ENCODE results near the gene CEP68. TPM values are rescaled to one million over a fixed set of nuclear protein-coding genes. Genes with fewer than 3 reads are reported as not detected.

The CEP68 gene
- polyA plus RNA-seq, 1 of the 3 experiments (the other 2 are of a cell fraction) = 6.2 TPM

GRCh38 chr2:65093211-65093610 lies 37.0 kb downstream of the CEP68 start:
- Histone ChIP-seq H3K27ac (ENCODE audit: low read depth in 2 of 2, low read length in 1 of 2) (no peak overlapping the region), H3K9me2 (no peaks in the 10 kb centered on the region), H4K20me1 (ENCODE audit: insufficient read depth) (peaks cover 97% of the 10 kb centered on the region), H3K4me2 (no peak overlapping the region), H3K9me3 (no peaks in the 10 kb centered on the region), H3K79me2 (ENCODE audit: insufficient read depth) (peaks cover 98% of the 10 kb centered on the region), H3K4me1 (ENCODE audit: control insufficient read depth in 1 of 2, insufficient read depth in 2 of 2, low read depth in 1 of 2, low read length in 1 of 2) (no peaks in the 10 kb centered on the region; a peak in 1 of 4 replicates), H2AFZ (ENCODE audit: low read depth) (no peak overlapping the region), H3K4me3 (ENCODE audit: low read depth in 2 of 2, low read length in 1 of 2) (no peak overlapping the region), H3K36me3 (replicated peaks in 1 of 2; ENCODE audit: control insufficient read depth in 1 of 2, insufficient read depth in 2 of 2, low read length in 1 of 2) (peaks cover 36 to 64% of the 10 kb centered on the region in 2 experiments), H3K27me3 (ENCODE audit: insufficient read depth) (no peaks in the 10 kb centered on the region), H3K9ac (no peak overlapping the region), H3F3A (replicated peaks; ENCODE audit: insufficient read depth) (peaks cover 19% of the 10 kb centered on the region)
- CTCF ChIA-PET = no interaction called here
- no peak for DNase-seq
- TF ChIP-seq EP300 (IDR thresholded peaks at IDR 0.05; ENCODE audit: borderline replicate concordance in 1 of 2, low read depth in 1 of 2, low read length in 1 of 2) (no peak), MEF2A (IDR thresholded peaks at IDR 0.05; ENCODE audit: borderline replicate concordance, low read depth) (no peak), SMC3 (IDR thresholded peaks at IDR 0.05; ENCODE audit: low read depth, low read length) (no peak), REST (IDR thresholded peaks at IDR 0.05; ENCODE audit: low read depth, low read length) (no peak), TEAD4 (IDR thresholded peaks at IDR 0.05; ENCODE audit: borderline replicate concordance, insufficient read depth) (no peak), YY1 (IDR thresholded peaks at IDR 0.05; ENCODE audit: low read depth) (no peak), POLR2AphosphoS5 (IDR thresholded peaks at IDR 0.05; ENCODE audit: low read depth, low read length) (no peak)
- POLR2A ChIA-PET = no interaction called here

- no peak for DNase-seq
- Histone ChIP-seq H3K27ac (ENCODE audit: low read depth in 2 of 2, low read length in 1 of 2) (0 out of 4 replicates have a peak overlapping the region, but pooled peaks of 1 of the 2 experiments have one; percentile 0), H2AFZ (ENCODE audit: low read depth) (no peak overlapping the region), H3F3A (replicated peaks; ENCODE audit: insufficient read depth) (peaks cover 15% of the 10 kb centered on the region), H3K27me3 (ENCODE audit: insufficient read depth) (no peaks in the 10 kb centered on the region), H3K4me1 (ENCODE audit: control insufficient read depth in 1 of 2, insufficient read depth in 2 of 2, low read depth in 1 of 2, low read length in 1 of 2) (no peaks in the 10 kb centered on the region; a peak in 1 of 4 replicates), H3K9me2 (no peaks in the 10 kb centered on the region), H3K9ac (no peak overlapping the region), H3K9me3 (no peaks in the 10 kb centered on the region), H3K4me3 (ENCODE audit: low read depth in 2 of 2, low read length in 1 of 2) (no peak overlapping the region), H3K79me2 (ENCODE audit: insufficient read depth) (peaks cover 100% of the 10 kb centered on the region), H3K36me3 (replicated peaks in 1 of 2; ENCODE audit: control insufficient read depth in 1 of 2, insufficient read depth in 2 of 2, low read length in 1 of 2) (peaks cover 31 to 71% of the 10 kb centered on the region in 2 experiments), H4K20me1 (ENCODE audit: insufficient read depth) (peaks cover 99% of the 10 kb centered on the region), H3K4me2 (no peak overlapping the region)
- ChIA-PET CTCF (no interaction called here), POLR2A (no interaction called here)
- no peak for TF ChIP-seq REST (IDR thresholded peaks at IDR 0.05; ENCODE audit: low read depth, low read length)
- no peak for TF ChIP-seq RCOR1 (IDR thresholded peaks at IDR 0.05; ENCODE audit: low read length)
- no peak for TF ChIP-seq GATA2 (CRISPR knock-in tag; IDR thresholded peaks at IDR 0.05)
- no peak for TF ChIP-seq JUND (IDR thresholded peaks at IDR 0.05)
- TF ChIP-seq EZH2phosphoT487 (IDR thresholded peaks at IDR 0.05; ENCODE audit: borderline replicate concordance, low read depth) = no peak
- TF ChIP-seq RAD21 (IDR thresholded peaks at IDR 0.05; ENCODE audit: low read length) = no peak
- no peak for TF ChIP-seq CHD2 (IDR thresholded peaks at IDR 0.05; ENCODE audit: low read length, partially characterized antibody)
- TF ChIP-seq USF2 (IDR thresholded peaks at IDR 0.05; ENCODE audit: borderline replicate concordance, low read depth, low read length) = no peak
- TF ChIP-seq PBX3 (IDR thresholded peaks at IDR 0.05) = no peak
- no peak for TF ChIP-seq MAX (IDR thresholded peaks at IDR 0.05; ENCODE audit: low read depth)
- TF ChIP-seq NRF1 (IDR thresholded peaks at IDR 0.05; ENCODE audit: low read depth, low read length) = no peak
- no peak for TF ChIP-seq FOXM1 (IDR thresholded peaks at IDR 0.05; ENCODE audit: low read depth)
- WGBS (ENCODE audit: low lambda C conversion rate) = 100% methylated on average over 1 of the region's 1 CpG
These were observed 40.7 kb downstream of the CEP68 start for GRCh38 chr2:65096948-65097347.
